ENCODE results near the gene AHNAK.

DNA sequence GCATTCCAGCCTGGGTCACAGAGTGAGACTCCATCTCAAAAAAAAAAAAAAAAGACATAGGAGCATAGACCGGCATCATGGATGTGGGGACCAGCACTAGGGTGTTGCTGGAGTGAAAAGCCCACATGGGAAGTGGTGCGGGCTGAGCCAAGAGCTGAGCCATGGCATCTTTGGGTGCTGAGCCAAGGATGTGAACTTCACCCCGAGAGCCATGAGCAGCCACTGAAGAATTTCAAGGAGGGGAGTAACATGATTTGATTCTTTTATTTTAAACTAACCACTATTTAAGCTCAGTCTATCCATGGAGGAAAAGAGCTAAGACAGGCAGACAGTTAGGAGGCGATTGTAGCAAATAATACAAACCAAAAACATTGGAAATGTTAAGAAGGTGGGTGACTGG, 57.4 kb downstream of the AHNAK start:
- TF ChIP-seq YY1 (IDR thresholded peaks at IDR 0.05; ENCODE audit: low read depth) (no peak), TEAD4 (IDR thresholded peaks at IDR 0.05) (no peak), RAD21 (IDR thresholded peaks at IDR 0.05; ENCODE audit: low read depth) (no peak), EGR1 (IDR thresholded peaks at IDR 0.05) (no peak), CEBPB (IDR thresholded peaks at IDR 0.05) (no peak), EP300 (IDR thresholded peaks at IDR 0.05; ENCODE audit: borderline replicate concordance) (no peak), NFIC (IDR thresholded peaks at IDR 0.05) (no peak)

All from Ishikawa (cell line).